Lower leg skin (tissue), 3 donors: ENCODE results near the gene ILKAP.

Experiments used
- POLR2A ChIP-seq, 2 donors: fragments of 450-650 bp; IDR thresholded peaks; one replicate each; pipeline ENCODE4 v1.6.1; 2016 to 2017; ENCODE audit warnings: antibody characterized with exemption in 2 of 2, mild to moderate bottlenecking in 1 of 2, moderate library complexity in 1 of 2
- TF ChIP-seq, protein P1 (sequence below), 3 donors: fragments of 450-650 bp; IDR thresholded peaks; one replicate each; pipeline ENCODE4 v1.5.1; 2016; ENCODE audit warnings: antibody characterized with exemption in 3 of 3, mild to moderate bottlenecking in 3 of 3, moderate library complexity in 2 of 3

DNA sequence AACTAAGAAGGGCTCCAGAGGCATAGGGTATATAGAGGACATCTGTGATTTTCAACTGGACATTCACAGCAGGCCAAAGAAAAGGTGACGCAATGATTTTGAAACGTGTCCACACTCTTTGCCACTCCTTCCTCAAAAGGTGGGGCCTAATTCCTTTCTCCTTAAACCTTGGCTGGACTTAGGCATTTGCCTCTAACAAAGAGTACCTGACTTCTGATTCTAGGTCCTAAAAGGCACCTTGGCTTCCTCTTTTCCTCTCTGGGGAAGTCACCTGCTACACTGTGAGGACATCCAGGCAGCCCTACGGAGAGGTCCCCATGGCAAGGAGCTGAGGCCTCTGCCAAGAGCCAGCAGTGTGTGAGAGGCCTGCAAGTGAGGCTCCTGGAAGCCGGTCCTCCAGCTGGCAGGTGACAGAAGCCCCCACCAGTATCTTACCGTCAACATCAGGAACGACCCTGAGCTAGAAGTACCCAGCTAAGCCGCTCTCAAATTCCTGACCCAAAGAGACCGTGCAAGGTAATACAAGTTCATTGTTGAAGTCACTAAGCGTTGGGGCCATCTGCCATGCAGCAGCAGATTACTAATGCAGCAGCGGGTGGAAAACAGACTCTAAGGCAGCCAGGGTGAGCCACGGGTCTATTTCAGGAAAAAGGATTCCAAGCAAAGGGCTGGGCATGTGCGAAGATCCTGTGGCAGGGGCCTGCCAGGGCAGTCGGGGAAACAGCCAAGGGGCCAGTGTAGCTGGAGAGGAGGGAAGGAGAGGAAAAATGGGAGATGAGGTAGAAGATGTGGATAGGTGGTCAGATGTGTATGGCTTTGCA is 43.7 kb upstream of the ILKAP start:
- TF ChIP-seq, protein P1, sequence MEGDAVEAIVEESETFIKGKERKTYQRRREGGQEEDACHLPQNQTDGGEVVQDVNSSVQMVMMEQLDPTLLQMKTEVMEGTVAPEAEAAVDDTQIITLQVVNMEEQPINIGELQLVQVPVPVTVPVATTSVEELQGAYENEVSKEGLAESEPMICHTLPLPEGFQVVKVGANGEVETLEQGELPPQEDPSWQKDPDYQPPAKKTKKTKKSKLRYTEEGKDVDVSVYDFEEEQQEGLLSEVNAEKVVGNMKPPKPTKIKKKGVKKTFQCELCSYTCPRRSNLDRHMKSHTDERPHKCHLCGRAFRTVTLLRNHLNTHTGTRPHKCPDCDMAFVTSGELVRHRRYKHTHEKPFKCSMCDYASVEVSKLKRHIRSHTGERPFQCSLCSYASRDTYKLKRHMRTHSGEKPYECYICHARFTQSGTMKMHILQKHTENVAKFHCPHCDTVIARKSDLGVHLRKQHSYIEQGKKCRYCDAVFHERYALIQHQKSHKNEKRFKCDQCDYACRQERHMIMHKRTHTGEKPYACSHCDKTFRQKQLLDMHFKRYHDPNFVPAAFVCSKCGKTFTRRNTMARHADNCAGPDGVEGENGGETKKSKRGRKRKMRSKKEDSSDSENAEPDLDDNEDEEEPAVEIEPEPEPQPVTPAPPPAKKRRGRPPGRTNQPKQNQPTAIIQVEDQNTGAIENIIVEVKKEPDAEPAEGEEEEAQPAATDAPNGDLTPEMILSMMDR (IDR thresholded peaks at IDR 0.05), result no peak
- TF ChIP-seq POLR2A (IDR thresholded peaks at IDR 0.05), result no peak
